ENCODE measurements around the gene SLC11A2.
"Not testable (repeated sequence)": the region's sequence is repeated elsewhere in the genome, so short reads cannot be mapped to it uniquely, and the experiment has no call there.

The SLC11A2 gene

DNA sequence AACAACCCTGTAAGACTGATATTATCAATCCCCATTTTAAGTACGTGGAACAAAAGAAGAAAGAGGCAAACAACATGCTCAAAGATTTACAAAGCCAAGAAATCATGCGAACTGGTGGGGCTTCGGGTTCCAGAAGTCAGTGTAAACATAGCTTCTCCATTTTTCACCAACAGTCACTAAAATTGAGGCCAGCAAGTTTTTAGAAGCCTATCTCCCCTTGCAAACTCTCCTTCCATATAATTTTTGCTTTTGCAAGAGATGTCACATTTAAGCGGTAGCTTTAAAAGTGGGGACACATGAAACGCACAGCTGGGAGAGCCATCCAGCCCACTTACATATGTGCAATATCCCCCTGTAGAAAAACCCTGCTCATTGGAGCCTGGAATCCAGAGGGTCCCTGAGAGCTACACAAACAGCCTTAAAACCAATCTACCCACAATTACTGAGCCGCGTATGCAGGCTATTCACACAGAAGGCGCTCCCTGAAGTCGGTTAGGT, 797 bp downstream of the SLC11A2 start:
- DNase-seq, result no peak

DNA sequence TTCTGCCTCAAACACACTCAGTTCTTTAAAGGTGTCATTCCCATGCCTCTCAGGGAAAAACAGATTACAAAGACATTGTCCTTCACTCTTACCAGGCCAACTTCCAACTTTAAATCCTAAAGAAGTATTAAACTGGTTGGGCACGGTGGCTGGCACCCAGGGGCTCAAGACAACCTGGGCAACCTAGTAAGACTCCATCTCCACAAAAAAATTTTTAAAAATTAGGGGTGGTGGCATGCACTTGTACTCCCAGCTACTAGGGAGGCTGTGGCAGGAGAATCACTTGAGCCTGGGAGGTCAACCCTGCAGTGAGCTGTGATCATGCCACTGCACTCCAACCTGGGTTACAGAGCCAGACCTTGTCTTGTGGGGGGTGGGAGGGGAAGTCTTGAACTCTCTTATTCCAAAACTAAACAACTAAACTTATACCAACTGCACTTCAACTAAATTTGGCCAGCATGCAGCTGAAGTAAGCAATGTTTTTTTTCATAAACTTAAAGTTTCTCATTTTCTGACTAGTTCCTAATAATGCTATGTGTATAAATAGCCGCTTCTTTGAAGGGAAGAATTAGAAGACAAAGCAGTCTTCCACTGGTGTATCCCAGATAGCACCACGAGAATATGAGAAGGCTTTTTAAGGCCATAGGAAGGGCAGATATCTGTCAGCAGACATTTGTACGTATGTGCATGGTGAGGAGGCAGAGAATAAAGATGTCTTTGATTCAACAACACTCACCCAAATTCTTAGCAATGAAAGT, 2.4 kb downstream of the SLC11A2 start:
- peak; percentile 36 for DNase-seq

DNA sequence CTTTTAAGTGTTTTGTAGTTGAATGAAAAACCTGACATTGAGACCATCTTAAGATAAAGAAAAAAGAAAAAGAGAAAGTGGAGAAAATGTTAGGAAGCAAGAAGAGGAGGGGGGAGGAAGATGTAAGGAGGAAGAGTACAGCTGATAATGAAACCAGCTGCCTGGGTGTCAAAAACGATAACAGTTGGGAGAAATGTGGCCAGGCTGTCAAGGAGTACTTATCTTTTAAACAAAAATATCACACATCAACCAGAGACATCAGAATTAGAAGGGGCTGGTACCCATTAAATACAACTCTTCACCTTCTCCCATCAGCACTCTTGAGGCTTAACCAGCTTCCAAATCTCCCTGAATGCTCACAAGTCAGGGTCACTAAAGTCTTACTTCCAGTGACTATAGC, 4.5 kb downstream of the SLC11A2 start:
- peak; percentile 91 for DNase-seq

- peak; percentile 88 for DNase-seq
Observed at GRCh38 chr12:51020448-51021182, 5.6 kb downstream of the SLC11A2 start.

DNA sequence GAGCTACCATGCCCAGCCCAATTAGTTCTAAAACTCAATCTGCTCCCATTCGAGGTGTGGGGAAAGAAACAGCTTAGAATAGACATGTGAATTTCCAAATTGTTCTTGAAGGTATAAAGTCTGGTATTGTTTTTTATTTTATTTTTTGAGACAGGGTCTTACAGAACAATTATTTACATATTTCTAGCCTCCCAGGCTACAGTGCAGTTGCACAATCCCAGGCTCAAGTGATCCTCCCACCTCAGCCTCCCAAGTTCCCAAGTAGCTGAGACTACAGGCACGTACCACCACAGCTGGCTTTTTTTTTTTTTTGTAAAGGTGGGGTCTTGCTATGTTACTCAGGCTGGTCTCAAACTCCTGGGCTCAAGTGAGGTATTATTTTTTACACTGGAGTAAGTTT, 6.3 kb downstream of the SLC11A2 start:
- DNase-seq, result no peak

- peak; percentile 22 for DNase-seq
Observed at GRCh38 chr12:51018956-51019355, 7.2 kb downstream of the SLC11A2 start.

DNA sequence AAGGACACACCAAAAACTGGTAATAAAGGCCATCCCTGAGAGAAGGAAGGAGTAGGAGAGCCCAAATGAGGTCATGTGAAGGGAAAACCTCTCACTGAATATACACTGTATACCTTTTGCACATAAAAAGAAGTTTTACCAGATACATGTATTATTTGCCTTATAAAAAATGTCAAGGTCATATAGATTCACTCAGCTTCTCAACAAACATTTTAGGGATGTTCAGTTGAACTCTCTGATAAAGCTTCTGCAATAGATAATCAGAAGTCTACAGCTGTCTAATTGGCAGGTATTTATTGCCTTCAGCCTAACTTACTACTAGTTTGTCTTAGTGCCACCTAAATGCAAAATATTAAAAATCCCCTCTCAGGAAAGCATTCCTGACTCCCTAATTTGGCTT, 8.7 kb downstream of the SLC11A2 start:
- DNase-seq, result peak; percentile 76

- not testable (repeated sequence) for DNase-seq
Observed at GRCh38 chr12:51014467-51014866, 11.7 kb downstream of the SLC11A2 start.

- no peak for DNase-seq
Observed at GRCh38 chr12:51013441-51013840, 12.7 kb downstream of the SLC11A2 start.

GRCh38 chr12:51012570-51013236, 13.5 kb downstream of the SLC11A2 start:
- peak; percentile 70 for DNase-seq

GRCh38 chr12:51011955-51012354, 14.2 kb downstream of the SLC11A2 start:
- DNase-seq, result peak; percentile 22

DNA sequence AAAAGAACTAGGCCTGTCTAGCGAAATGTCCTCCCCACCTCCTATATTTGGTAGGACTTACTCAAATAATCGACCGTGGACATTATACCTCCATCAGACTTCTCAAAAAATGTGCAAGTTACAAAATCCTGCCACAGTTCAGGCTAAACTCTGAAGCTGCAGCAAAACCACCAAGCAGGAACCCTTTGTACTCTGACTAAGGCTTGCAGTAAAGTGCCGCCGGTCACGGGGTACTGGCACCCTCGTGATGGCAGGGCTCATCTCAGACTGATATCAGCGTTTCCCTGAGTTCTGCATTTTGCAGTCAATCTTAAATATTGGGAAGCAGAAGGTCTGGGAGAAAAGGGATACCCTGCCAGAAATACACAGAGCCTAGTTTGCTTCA, 17.1 kb downstream of the SLC11A2 start:
- peak; percentile 56 for DNase-seq

GRCh38 chr12:51008329-51009055, 17.7 kb downstream of the SLC11A2 start:
- DNase-seq, result no peak

GRCh38 chr12:51005671-51006070, 20.5 kb downstream of the SLC11A2 start:
- no peak for DNase-seq

DNA sequence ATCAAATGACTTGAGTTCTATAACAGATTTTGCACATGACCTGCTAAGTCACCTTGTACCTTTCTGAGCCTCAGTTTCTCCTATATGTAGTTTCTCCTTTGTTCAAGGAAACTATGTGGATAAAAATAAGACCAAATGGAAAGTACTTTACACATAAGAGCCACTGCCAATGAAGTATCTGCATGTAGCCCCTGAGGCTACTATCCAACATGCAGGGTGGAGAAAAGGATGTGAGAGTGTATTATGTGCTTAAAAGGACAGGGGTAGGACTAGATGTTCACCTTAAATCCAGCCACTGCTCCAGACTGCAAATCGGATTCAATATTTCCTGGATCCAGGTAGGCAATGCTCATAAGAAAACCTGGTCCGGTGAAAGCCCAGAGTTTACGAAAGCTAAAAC, 21.2 kb downstream of the SLC11A2 start:
- DNase-seq, result no peak

DNA sequence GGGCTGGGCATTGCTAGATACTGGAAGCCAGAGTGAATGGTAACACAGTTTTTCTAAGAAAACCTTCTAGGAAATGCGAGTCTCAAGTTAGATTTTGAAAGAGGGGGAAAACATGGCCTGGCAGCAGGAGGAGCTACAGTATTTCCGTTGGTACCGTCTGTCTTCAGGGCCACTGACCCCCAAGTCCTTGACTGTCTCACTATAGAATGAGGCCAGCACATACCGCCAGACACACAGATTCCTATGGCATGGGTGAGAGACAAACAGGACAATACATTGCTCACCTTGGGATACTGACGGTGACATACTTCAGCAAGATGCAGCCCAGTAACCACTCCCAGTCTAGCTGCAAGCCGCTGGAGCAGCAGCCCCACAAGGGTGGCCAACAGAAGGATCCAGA, 21.7 kb downstream of the SLC11A2 start:
- no peak for DNase-seq

GRCh38 chr12:51001799-51002198, 24.4 kb downstream of the SLC11A2 start:
- DNase-seq, result peak; percentile 43

- DNase-seq, result no peak
Observed at GRCh38 chr12:51000245-51000644, 25.9 kb downstream of the SLC11A2 start.

- no peak for DNase-seq
Observed at GRCh38 chr12:50999093-50999492, 27.1 kb downstream of the SLC11A2 start.

DNA sequence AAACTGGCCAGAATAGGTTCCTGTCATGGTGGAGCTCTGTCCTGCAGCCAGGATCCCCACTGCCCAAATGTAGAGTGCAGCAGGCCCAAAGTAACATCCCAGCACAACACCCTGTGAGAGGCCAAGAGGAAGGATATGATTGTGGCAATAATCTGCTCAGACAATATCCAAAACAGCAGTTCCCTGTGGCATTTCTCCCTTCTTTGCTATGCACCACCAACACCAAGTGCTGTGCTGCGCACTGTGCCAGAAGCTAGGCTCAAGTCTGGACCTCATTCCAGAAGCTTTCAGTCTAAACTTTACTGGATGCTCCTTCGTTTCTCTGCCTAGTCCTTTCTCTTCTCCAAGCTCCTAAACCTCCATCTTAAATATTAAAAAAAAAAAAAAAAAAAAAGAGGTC, 33.4 kb downstream of the SLC11A2 start:
- DNase-seq, result no peak

DNA sequence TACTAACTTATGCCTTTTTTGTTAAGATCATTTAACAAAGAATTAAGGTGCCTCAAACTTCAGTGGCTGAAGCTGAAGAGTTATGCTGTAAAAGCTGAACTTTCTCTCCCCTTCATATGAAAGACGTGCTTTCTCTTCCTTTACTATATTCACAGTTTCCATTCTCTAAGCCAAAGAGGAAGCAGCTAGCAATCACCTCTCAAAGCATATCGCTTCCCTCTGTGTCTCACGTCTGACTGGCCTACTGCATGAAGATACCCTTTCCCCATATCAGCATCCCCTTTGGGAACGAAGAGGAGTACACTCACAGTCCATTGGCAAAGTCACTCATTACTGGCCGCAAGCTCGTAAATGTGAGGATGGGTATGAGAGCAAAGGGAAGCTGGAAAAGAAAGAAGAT, 34.9 kb downstream of the SLC11A2 start:
- no peak for DNase-seq

GRCh38 chr12:50990791-50991190, 35.4 kb downstream of the SLC11A2 start:
- DNase-seq, result no peak

- DNase-seq, result no peak
Observed at GRCh38 chr12:50990147-50990727, 35.9 kb downstream of the SLC11A2 start.

Data from hematopoietic multipotent progenitor cell treated with erythropoietin and hydrocortisone succinate and interleukin-3 and kit ligand, for 8 days (in vitro differentiated cells).